Stomach (tissue), 4 donors: ENCODE data around the gene SH3RF3.

Experiments used
- CTCF ChIP-seq, 7 experiments: fragments of 450-650 bp in 4 of 7; fragments of 200-600 bp in 3 of 7; sonication (generic) in 3 of 7; IDR thresholded peaks; one replicate each; pipeline ENCODE4 v1.5.1; 2016 to 2019; ENCODE audit warnings: antibody characterized with exemption in 7 of 7, control low read depth in 2 of 7, mild to moderate bottlenecking in 1 of 7
- EP300 ChIP-seq: sonication (generic); formaldehyde crosslinking; IDR thresholded peaks from one replicate; pipeline ENCODE4 v1.6.1; 2017; ENCODE audit warnings: antibody characterized with exemption
- POLR2AphosphoS5 ChIP-seq, 3 donors: sonication (generic); formaldehyde crosslinking; IDR thresholded peaks; one replicate each; pipeline ENCODE4 v1.6.1; 2016; ENCODE audit warnings: antibody characterized with exemption in 3 of 3

DNA sequence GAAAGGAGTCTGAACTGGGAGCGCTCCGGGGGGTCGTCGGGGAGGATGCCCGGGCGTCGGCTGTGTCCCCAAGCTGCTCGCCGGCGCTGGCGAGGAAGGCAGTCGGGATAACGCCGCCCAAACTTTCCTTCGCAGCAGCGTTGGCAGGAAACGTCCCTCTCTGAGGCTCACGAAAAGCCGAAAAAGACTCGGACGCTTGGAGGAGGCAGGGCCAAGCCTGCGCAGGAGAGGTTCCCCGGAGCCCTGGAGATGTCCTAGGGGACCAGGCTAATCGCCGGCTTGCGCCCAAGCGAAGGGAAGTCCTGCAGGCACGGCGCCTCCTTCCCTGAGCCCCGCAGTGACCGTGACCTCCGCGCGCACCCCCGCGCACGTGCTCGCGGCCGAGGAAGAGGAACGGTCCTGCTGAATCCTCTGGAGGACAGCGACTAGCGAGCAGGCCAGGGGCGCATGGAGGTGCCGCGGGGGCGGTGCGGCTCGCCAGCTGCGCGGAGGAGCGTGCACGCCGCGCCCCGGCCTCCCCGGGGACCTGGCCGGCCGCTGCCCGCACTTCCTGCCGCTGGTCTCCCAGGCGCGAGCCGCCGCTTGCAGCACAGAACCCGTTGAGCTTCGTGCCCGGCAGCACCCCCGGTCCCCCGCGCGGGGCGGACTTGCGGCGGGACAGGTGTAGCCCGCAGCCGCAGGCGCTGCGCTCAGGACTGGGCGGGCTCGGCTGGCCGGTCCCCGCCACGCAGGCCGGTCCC lies at the start of gene SH3RF3:
- TF ChIP-seq CTCF (IDR thresholded peaks at IDR 0.05) (no peak), EP300 (no peak), POLR2AphosphoS5 (IDR thresholded peaks at IDR 0.05) (peak in 1 of 3 donors; percentile 2)
